OCI-LY3 (cell line): Measurements from ENCODE around the gene SPTBN4.

ENCODE experiments used
- EZH2phosphoT487 ChIP-seq: fragments of 200-600 bp; shearing (Covaris generic); IDR thresholded peaks from 2 replicates; pipeline ENCODE4 v1.6.1; 2018; ENCODE audit warnings: antibody characterized with exemption, mixed run types, low read depth
- TF ChIP-seq, protein P1 (sequence below): fragments of 200-600, 300-600 bp; sonication (generic); IDR thresholded peaks from 2 replicates; pipeline ENCODE4 v1.5.1; 2014; ENCODE audit warnings: antibody characterized with exemption, low read length, low read depth

DNA sequence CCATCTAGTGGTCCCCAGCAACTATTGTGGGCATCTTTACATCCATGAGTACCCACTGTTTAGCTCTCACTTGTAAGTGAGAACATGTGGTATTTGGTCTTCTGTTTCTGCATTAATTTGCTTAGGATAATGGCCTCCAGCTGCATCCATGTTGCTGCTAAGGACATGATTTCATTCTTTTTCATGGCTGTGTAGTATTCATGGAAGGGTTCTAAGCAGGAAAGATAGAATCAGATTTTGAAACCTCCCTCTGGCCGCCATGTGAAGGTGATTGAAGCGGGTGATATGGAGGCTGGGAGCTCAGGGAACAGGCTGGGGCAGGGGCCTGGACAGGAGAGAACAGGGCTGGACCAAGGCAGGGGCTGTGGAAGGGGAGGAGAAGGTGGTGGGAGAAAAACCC lies 154.5 kb downstream of the SPTBN4 start:
- no peak for TF ChIP-seq EZH2phosphoT487
- TF ChIP-seq, protein P1, sequence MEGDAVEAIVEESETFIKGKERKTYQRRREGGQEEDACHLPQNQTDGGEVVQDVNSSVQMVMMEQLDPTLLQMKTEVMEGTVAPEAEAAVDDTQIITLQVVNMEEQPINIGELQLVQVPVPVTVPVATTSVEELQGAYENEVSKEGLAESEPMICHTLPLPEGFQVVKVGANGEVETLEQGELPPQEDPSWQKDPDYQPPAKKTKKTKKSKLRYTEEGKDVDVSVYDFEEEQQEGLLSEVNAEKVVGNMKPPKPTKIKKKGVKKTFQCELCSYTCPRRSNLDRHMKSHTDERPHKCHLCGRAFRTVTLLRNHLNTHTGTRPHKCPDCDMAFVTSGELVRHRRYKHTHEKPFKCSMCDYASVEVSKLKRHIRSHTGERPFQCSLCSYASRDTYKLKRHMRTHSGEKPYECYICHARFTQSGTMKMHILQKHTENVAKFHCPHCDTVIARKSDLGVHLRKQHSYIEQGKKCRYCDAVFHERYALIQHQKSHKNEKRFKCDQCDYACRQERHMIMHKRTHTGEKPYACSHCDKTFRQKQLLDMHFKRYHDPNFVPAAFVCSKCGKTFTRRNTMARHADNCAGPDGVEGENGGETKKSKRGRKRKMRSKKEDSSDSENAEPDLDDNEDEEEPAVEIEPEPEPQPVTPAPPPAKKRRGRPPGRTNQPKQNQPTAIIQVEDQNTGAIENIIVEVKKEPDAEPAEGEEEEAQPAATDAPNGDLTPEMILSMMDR: no peak
